GM12878 (cell line): ENCODE data around the gene SRP68. TPM values are rescaled to one million over a fixed set of nuclear protein-coding genes. Genes with fewer than 3 reads are reported as not detected.

Experiments
- ATAC-seq: fragments of 200-7000 bp; cut with Tn5 transposase; 3 replicates; pipeline ENCODE4 v1.9.1; 2020; ENCODE audit warnings: mild to moderate bottlenecking, moderate library complexity
- BruUV-seq: library from RNA; stranded (reverse); fragments of 400-500 nt; replicated peaks from 2 replicates; lab custom pipeline; 2021; lab: Mats Ljungman, UMichigan
- CTCF ChIA-PET: fragments of 300-600 bp; sonication (Branson Sonifier 250); formaldehyde crosslinking; extraction: SDS; loops from one replicate; lab custom pipeline; 2021; ENCODE audit warnings: inconsistent platforms; lab: Yijun Ruan, JAX
- POLR2A ChIA-PET: fragments of 350-600 bp; formaldehyde crosslinking; extraction: SDS; loops from one replicate; lab custom pipeline; 2021; ENCODE audit warnings: inconsistent platforms; lab: Charles Lee
- RAD21 ChIA-PET: fragments of 300-600 bp; sonication (Branson Sonifier 250); formaldehyde crosslinking; loops from one replicate; lab custom pipeline; 2023; ENCODE audit warnings: antibody characterized with exemption; ENCODE audit not compliant: unreplicated experiment; lab: Charles Lee
- SMC1A ChIA-PET: fragments of 300-600 bp; sonication (Branson Sonifier 250); formaldehyde crosslinking; loops from one replicate; lab custom pipeline; 2023; ENCODE audit not compliant: unreplicated experiment, uncharacterized antibody; lab: Charles Lee
- DNase-seq: peaks from one replicate; pipeline ENCODE4 v3.0.0-alpha.2; 2011; ENCODE audit warnings: low read depth, low spot score
- FAIRE-seq: peaks from 3 replicates; lab custom pipeline; 2011; peaks lifted over from hg19 to GRCh38; lab: Jason Lieb, UNC
- H2AFZ ChIP-seq: 2 replicates; pipeline ENCODE4 v1.6.0; 2011; ENCODE audit warnings: low read depth, low read length, control low read depth; ENCODE audit not compliant: control insufficient read depth
- H3K27ac ChIP-seq: 2 replicates; pipeline ENCODE4 v1.5.1; 2011; ENCODE audit warnings: control low read depth; ENCODE audit not compliant: control insufficient read depth, insufficient read depth
- H3K27me3 ChIP-seq, 2 experiments: replicated peaks in 1 of 2; 2 replicates each; pipeline versions ENCODE4 v1.6.0 to v1.6.1; 2011; ENCODE audit warnings: low read length in 1 of 2; ENCODE audit not compliant: control insufficient read depth in 2 of 2, insufficient read depth in 2 of 2
- H3K36me3 ChIP-seq, 2 experiments: 2 replicates each; pipeline ENCODE4 v1.5.1; 2011; ENCODE audit warnings: low read length in 1 of 2; ENCODE audit not compliant: control insufficient read depth in 2 of 2, insufficient read depth in 2 of 2
- H3K4me1 ChIP-seq: 2 replicates; pipeline ENCODE4 v1.6.1; 2011; ENCODE audit warnings: mild to moderate bottlenecking, low read length, moderate library complexity, mixed read lengths; ENCODE audit not compliant: control insufficient read depth, insufficient read depth
- H3K4me2 ChIP-seq: 2 replicates; pipeline ENCODE4 v1.6.0; 2011; ENCODE audit warnings: control low read depth; ENCODE audit not compliant: control insufficient read depth, insufficient read depth
- H3K4me3 ChIP-seq: fragments of 200-600 bp; sonication (generic); 2 replicates; pipeline ENCODE4 v1.5.1; 2016
- H3K79me2 ChIP-seq: 2 replicates; pipeline ENCODE4 v1.6.0; 2011; ENCODE audit warnings: low read length; ENCODE audit not compliant: control insufficient read depth, insufficient read depth
- H3K9ac ChIP-seq: 2 replicates; pipeline ENCODE4 v1.8.0; 2011; ENCODE audit warnings: low read length, control low read depth, mixed read lengths; ENCODE audit not compliant: control insufficient read depth, insufficient read depth
- H3K9me3 ChIP-seq: replicated peaks from 3 replicates; pipeline ENCODE4 v1.5.1; 2011; ENCODE audit warnings: mild to moderate bottlenecking, low read length; ENCODE audit not compliant: control insufficient read depth, insufficient read depth
- H4K20me1 ChIP-seq: 2 replicates; pipeline ENCODE4 v1.6.0; 2011; ENCODE audit not compliant: control insufficient read depth, insufficient read depth
- ATF7 ChIP-seq: fragments of 450-650 bp; IDR thresholded peaks from 2 replicates; pipeline ENCODE4 v1.6.1; 2016; ENCODE audit warnings: low read depth, mild to moderate bottlenecking
- CEBPZ ChIP-seq: fragments of 150-350 bp; IDR thresholded peaks from 2 replicates; pipeline ENCODE4 v1.6.1; 2016; ENCODE audit warnings: low read depth, low read length
- MLLT1 ChIP-seq: fragments of 450-650 bp; IDR thresholded peaks from 2 replicates; pipeline ENCODE4 v1.6.1; 2016; ENCODE audit warnings: mild to moderate bottlenecking
- MYB ChIP-seq: fragments of 150-350 bp; IDR thresholded peaks from 2 replicates; pipeline ENCODE4 v1.6.1; 2014; ENCODE audit warnings: mild to moderate bottlenecking, low read depth, low read length, borderline replicate concordance
- ZNF274 ChIP-seq: IDR thresholded peaks from one replicate; pipeline ENCODE4 v1.8.0; 2011; ENCODE audit not compliant: insufficient read length, insufficient read depth
- ZNF622 ChIP-seq: fragments of 450-650 bp; IDR thresholded peaks from 2 replicates; pipeline ENCODE4 v1.6.1; 2017; ENCODE audit warnings: mild to moderate bottlenecking, inconsistent platforms
- WGBS: methylation state at CpG from one replicate; pipeline ENCODE4 v1.1.6; 2016; ENCODE audit warnings: low lambda C conversion rate; ENCODE audit not compliant: insufficient replicate concordance, insufficient coverage; ENCODE audit errors: missing lambda C conversion rate; 5-methylcytosine and 5-hydroxymethylcytosine counted together
- in situ Hi-C: fragments of 300-500 bp; cut with MboI; formaldehyde crosslinking; loops from 9 replicates; pipeline ENCODE4 v1.14.3; 2018; ENCODE audit warnings: mixed read lengths
- intact Hi-C: fragments of 100-400 bp; cut with micrococcal nuclease; formaldehyde crosslinking; loops from one replicate; pipeline ENCODE4 v1.14.2; 2022; ENCODE audit not compliant: unreplicated experiment
- polyA plus RNA-seq, 11 experiments: library from polyadenylated mRNA; depleted of rRNA in 4 of 11; unstranded in 6 of 11; stranded (reverse) in 5 of 11; fragments of >200 nt; fragmentation: Nextera tagmentation in 4 of 11; fragmentation: Illumina TruSeq in 1 of 11; extraction: Ambion mirVana in 4 of 11; extraction: Trizol in 1 of 11; gene quantifications; 1 replicate in 1 of 11; 2 replicates in 10 of 11; pipeline versions ENCODE4 v1.2.1 to v1.2.3, GENCODE V29; 2011 to 2016; ENCODE audit warnings: inconsistent platforms in 2 of 11, missing spikeins in 2 of 11, low read depth in 1 of 11
- total RNA-seq, 4 experiments: library from RNA; depleted of rRNA in 3 of 4; stranded (reverse); fragments of >200 nt in 3 of 4; fragmentation: Illumina TruSeq in 1 of 4; extraction: Trizol in 1 of 4; gene quantifications; 2 replicates each; pipeline versions ENCODE4 v1.2.1 to v1.2.3, GENCODE V29; 2013 to 2021

Gene SRP68
- total and polyA plus RNA-seq, 10 of the 15 experiments (the other 5 are each of a cell fraction or from before 2014, with no cell fraction given) = 24.7 to 89.7 (median 62.7) TPM

GRCh38 chr17:76051561-76051960 is 20.8 kb downstream of the SRP68 start:
- no peak for TF ChIP-seq ZNF622
- TF ChIP-seq CEBPZ = no peak
- TF ChIP-seq ZNF274 = no peak
- no peak for TF ChIP-seq MLLT1
- TF ChIP-seq MYB = no peak
- no peak for TF ChIP-seq ATF7
- no peak for DNase-seq
- peaks cover 22 to 39% of the 10 kb centered on the region in 2 experiments for H3K36me3 ChIP-seq
- SMC1A ChIA-PET = no interaction called here
- WGBS = 81% methylated on average over 6 of the region's 6 CpGs
- ATAC-seq = no peak
- no TSS peak for BruUV-seq
- H3K27ac ChIP-seq = no peak overlapping the region
- H4K20me1 ChIP-seq = no peaks in the 10 kb centered on the region
- no peaks in the 10 kb centered on the region for H3K79me2 ChIP-seq
- no peak overlapping the region for H3K9ac ChIP-seq
- H3K9me3 ChIP-seq = no peaks in the 10 kb centered on the region
- H3K4me3 ChIP-seq = no peak overlapping the region
- no peak for FAIRE-seq
- RAD21 ChIA-PET = no interaction called here
- CTCF ChIA-PET = interaction anchor here (0.9 kb wide), 1 partner anchor 55 kb away, joined by 3 read pairs; no protein-coding TSS in a partner anchor
- H3K27me3 ChIP-seq = no peaks in the 10 kb centered on the region
- H2AFZ ChIP-seq = no peak overlapping the region
- intact Hi-C loops (no loop called here), in situ Hi-C loops (no loop called here)
- POLR2A ChIA-PET = no interaction called here
- H3K4me2 ChIP-seq = no peak overlapping the region
- H3K4me1 ChIP-seq = peaks cover 11% of the 10 kb centered on the region
